Rectal smooth muscle tissue (tissue), 1 donor: Measurements from ENCODE around the gene NANOS3.

Source experiments
- H3K27ac ChIP-seq: one replicate; pipeline ENCODE4 v1.7.0; 2013; ENCODE audit warnings: low read depth, low read length, inconsistent platforms
- H3K27me3 ChIP-seq: one replicate; pipeline ENCODE4 v1.7.0; 2013; ENCODE audit warnings: low read length; ENCODE audit not compliant: control insufficient read depth, insufficient read depth
- H3K36me3 ChIP-seq: one replicate; pipeline ENCODE4 v1.7.0; 2013; ENCODE audit warnings: low read length; ENCODE audit not compliant: control insufficient read depth, insufficient read depth
- H3K4me1 ChIP-seq: one replicate; pipeline ENCODE4 v1.7.0; 2013; ENCODE audit warnings: low read length; ENCODE audit not compliant: control insufficient read depth, insufficient read depth
- H3K4me3 ChIP-seq: one replicate; pipeline ENCODE4 v1.7.0; 2013; ENCODE audit warnings: low read length
- H3K9ac ChIP-seq: one replicate; pipeline ENCODE4 v1.7.0; 2013; ENCODE audit warnings: low read length

Gene NANOS3

GRCh38 chr19:13861392-13861713 lies 15.6 kb upstream of the NANOS3 start:
- H3K4me3 ChIP-seq = peak overlapping the region; percentile 63

GRCh38 chr19:13861714-13862531 lies 15.0 kb upstream of the NANOS3 start:
- Histone ChIP-seq H3K27ac (peak overlapping the region; percentile 96), H3K4me3 (peak overlapping the region; percentile 63), H3K36me3 (no peaks in the 10 kb centered on the region), H3K4me1 (peaks cover 13% of the 10 kb centered on the region), H3K9ac (peak overlapping the region; percentile 56), H3K27me3 (peaks cover 2% of the 10 kb centered on the region)

More at GRCh38 chr19:13861392-13861713, 15.6 kb upstream of the NANOS3 start:
- H3K36me3 ChIP-seq = no peaks in the 10 kb centered on the region
- H3K27me3 ChIP-seq = peaks cover 2% of the 10 kb centered on the region
- H3K9ac ChIP-seq = peak overlapping the region; percentile 56
- peaks cover 10% of the 10 kb centered on the region for H3K4me1 ChIP-seq
- H3K27ac ChIP-seq = peak overlapping the region; percentile 96

- Histone ChIP-seq H3K9ac (no peak overlapping the region), H3K27ac (peak overlapping the region; percentile 21), H3K27me3 (peaks cover 2% of the 10 kb centered on the region), H3K4me3 (no peak overlapping the region), H3K36me3 (no peaks in the 10 kb centered on the region), H3K4me1 (peaks cover 13% of the 10 kb centered on the region)
Observed at GRCh38 chr19:13864046-13864666, 12.8 kb upstream of the NANOS3 start.

- Histone ChIP-seq H3K4me1 (peaks cover 13% of the 10 kb centered on the region), H3K27ac (peak overlapping the region; percentile 21), H3K4me3 (no peak overlapping the region), H3K27me3 (peaks cover 2% of the 10 kb centered on the region), H3K36me3 (no peaks in the 10 kb centered on the region), H3K9ac (no peak overlapping the region)
Observed at GRCh38 chr19:13864667-13865570, 12.0 kb upstream of the NANOS3 start.

- Histone ChIP-seq H3K27me3 (peaks cover 2% of the 10 kb centered on the region), H3K36me3 (no peaks in the 10 kb centered on the region), H3K4me3 (peak overlapping the region; percentile 67), H3K9ac (no peak overlapping the region), H3K27ac (peak overlapping the region; percentile 55), H3K4me1 (peaks cover 13% of the 10 kb centered on the region)
Observed at GRCh38 chr19:13865571-13866462, 11.1 kb upstream of the NANOS3 start.

- Histone ChIP-seq H3K27ac (no peak overlapping the region), H3K4me3 (peak overlapping the region; percentile 67), H3K36me3 (no peaks in the 10 kb centered on the region), H3K9ac (no peak overlapping the region), H3K4me1 (peaks cover 10% of the 10 kb centered on the region), H3K27me3 (peaks cover 2% of the 10 kb centered on the region)
Observed at GRCh38 chr19:13866463-13867046, 10.4 kb upstream of the NANOS3 start.

GRCh38 chr19:13868663-13869062 lies 8.3 kb upstream of the NANOS3 start:
- no peaks in the 10 kb centered on the region for H3K36me3 ChIP-seq
- H3K9ac ChIP-seq = no peak overlapping the region
- no peak overlapping the region for H3K27ac ChIP-seq
- peaks cover 2% of the 10 kb centered on the region for H3K27me3 ChIP-seq
- peaks cover 6% of the 10 kb centered on the region for H3K4me1 ChIP-seq
- no peak overlapping the region for H3K4me3 ChIP-seq

- no peak overlapping the region for H3K9ac ChIP-seq
- H3K4me3 ChIP-seq = no peak overlapping the region
- H3K27me3 ChIP-seq = peaks cover 2% of the 10 kb centered on the region
- no peak overlapping the region for H3K27ac ChIP-seq
- H3K36me3 ChIP-seq = no peaks in the 10 kb centered on the region
- peaks cover 6% of the 10 kb centered on the region for H3K4me1 ChIP-seq
Observed at GRCh38 chr19:13869281-13869680, 7.7 kb upstream of the NANOS3 start.

GRCh38 chr19:13870873-13871272 lies 6.1 kb upstream of the NANOS3 start:
- Histone ChIP-seq H3K27ac (no peak overlapping the region), H3K9ac (no peak overlapping the region), H3K36me3 (no peaks in the 10 kb centered on the region), H3K4me1 (peaks cover 6% of the 10 kb centered on the region), H3K4me3 (no peak overlapping the region), H3K27me3 (no peaks in the 10 kb centered on the region)

GRCh38 chr19:13872339-13872694 lies 4.6 kb upstream of the NANOS3 start:
- Histone ChIP-seq H3K9ac (no peak overlapping the region), H3K4me1 (no peaks in the 10 kb centered on the region), H3K27me3 (no peaks in the 10 kb centered on the region), H3K36me3 (no peaks in the 10 kb centered on the region), H3K27ac (no peak overlapping the region), H3K4me3 (peak overlapping the region; percentile 32)

- Histone ChIP-seq H3K4me1 (no peaks in the 10 kb centered on the region), H3K9ac (no peak overlapping the region), H3K36me3 (no peaks in the 10 kb centered on the region), H3K27me3 (no peaks in the 10 kb centered on the region), H3K4me3 (peak overlapping the region; percentile 32), H3K27ac (no peak overlapping the region)
Observed at GRCh38 chr19:13872695-13873389, 4.1 kb upstream of the NANOS3 start.
